ENCODE measurements around the gene SUSD4. TPM values are rescaled to one million over a fixed set of nuclear protein-coding genes. Genes with fewer than 3 reads are reported as not detected.

Gene SUSD4
- total and polyA plus RNA-seq, 10 of the 15 experiments (the other 5 are each of a cell fraction or from before 2014, with no cell fraction given) = 0.13 to 1.1 (median 0.26) TPM; not detected in 3

GRCh38 chr1:223378754-223379153, 14.8 kb upstream of the SUSD4 start (continued):
- TF ChIP-seq WRNIP1 (IDR thresholded peaks at IDR 0.05; ENCODE audit: borderline replicate concordance, low read depth, low read length) = no peak
- TF ChIP-seq MEF2B (IDR thresholded peaks at IDR 0.05; ENCODE audit: partially characterized antibody, poor library complexity, severe bottlenecking) = no peak
- no peak for TF ChIP-seq BRCA1 (IDR thresholded peaks at IDR 0.05; ENCODE audit: low read depth, low read length)
- TF ChIP-seq BCL3 (IDR thresholded peaks at IDR 0.05; ENCODE audit: borderline replicate concordance, insufficient read depth, low read depth, low read length, poor library complexity, severe bottlenecking) = no peak
- no peak for TF ChIP-seq MEF2A (IDR thresholded peaks at IDR 0.05; ENCODE audit: insufficient read depth, low read depth, low read length)
- TF ChIP-seq YBX1 (IDR thresholded peaks at IDR 0.05) = no peak

- Histone ChIP-seq H3K9ac (ENCODE audit: control insufficient read depth, insufficient read depth, low read length) (no peak overlapping the region), H3K4me3 (no peak overlapping the region), H3K27me3 (replicated peaks in 1 of 2; ENCODE audit: control insufficient read depth in 2 of 2, insufficient read depth in 2 of 2, low read length in 1 of 2) (no peaks in the 10 kb centered on the region), H3K79me2 (ENCODE audit: control insufficient read depth, insufficient read depth, low read length) (no peaks in the 10 kb centered on the region), H4K20me1 (ENCODE audit: control insufficient read depth, insufficient read depth) (no peaks in the 10 kb centered on the region), H3K36me3 (ENCODE audit: control insufficient read depth in 2 of 2, insufficient read depth in 2 of 2, low read length in 1 of 2) (no peaks in the 10 kb centered on the region), H3K4me1 (ENCODE audit: control insufficient read depth, insufficient read depth, low read length) (no peaks in the 10 kb centered on the region), H2AFZ (ENCODE audit: control insufficient read depth, low read depth, low read length) (no peak overlapping the region), H3K27ac (ENCODE audit: control insufficient read depth, insufficient read depth) (no peak overlapping the region), H3K4me2 (ENCODE audit: control insufficient read depth, insufficient read depth) (no peak overlapping the region), H3K9me3 (replicated peaks; ENCODE audit: control insufficient read depth, insufficient read depth, low read length) (no peaks in the 10 kb centered on the region)
- 2% methylated on average over 4 of the region's 4 CpGs for WGBS (ENCODE audit: insufficient coverage, insufficient replicate concordance, low lambda C conversion rate, missing lambda C conversion rate)
- ChIA-PET CTCF (no interaction called here), SMC1A (ENCODE audit: uncharacterized antibody, unreplicated experiment) (interaction anchor here (1.2 kb wide), 1 partner anchor 45 kb away, joined by 3 read pairs; no protein-coding TSS in a partner anchor), RAD21 (ENCODE audit: unreplicated experiment) (no interaction called here), POLR2A (no interaction called here)
- no peak for FAIRE-seq
- intact Hi-C loops (cut with micrococcal nuclease; ENCODE audit: unreplicated experiment) (no loop called here), in situ Hi-C loops (cut with MboI) (no loop called here)
- DNase-seq (ENCODE audit: low read depth, low spot score) = no peak
- TF ChIP-seq SIX5 (IDR thresholded peaks at IDR 0.05; ENCODE audit: low read depth, low read length, severe bottlenecking) (peak; percentile 24), NR2C1 (IDR thresholded peaks at IDR 0.05) (no peak)
- no peak for ATAC-seq
- BruUV-seq (replicated peaks) = no TSS peak
Observed at GRCh38 chr1:223374064-223374610, 10.2 kb upstream of the SUSD4 start.

Measured in GM12878 (cell line).